Fibroblast of the aortic adventitia (primary cell): ENCODE data around the gene LEMD2. TPM values are rescaled to one million over a fixed set of nuclear protein-coding genes. Genes with fewer than 3 reads are reported as not detected.

ENCODE experiments used
- DNase-seq: peaks from one replicate; pipeline ENCODE4 v3.0.0-alpha.2; 2010; ENCODE audit warnings: low read depth
- H3K4me3 ChIP-seq: 2 replicates; pipeline ENCODE4 v1.5.1; 2011; ENCODE audit warnings: low read depth, mild to moderate bottlenecking, control low read depth, low read length, moderate library complexity
- total RNA-seq: library from RNA; depleted of rRNA; stranded (reverse); fragments of >200 nt; gene quantifications from 2 replicates; pipeline ENCODE4 v1.2.3, GENCODE V29; 2012; ENCODE audit warnings: low replicate concordance
- TF ChIP-seq, protein P1 (sequence below): IDR thresholded peaks from 2 replicates; pipeline ENCODE4 v1.5.1; 2011; ENCODE audit warnings: mild to moderate bottlenecking, low read length, control low read depth, inconsistent platforms; ENCODE audit not compliant: insufficient read depth

Gene LEMD2
- total RNA-seq, 1 donor = 31.2 TPM

DNA sequence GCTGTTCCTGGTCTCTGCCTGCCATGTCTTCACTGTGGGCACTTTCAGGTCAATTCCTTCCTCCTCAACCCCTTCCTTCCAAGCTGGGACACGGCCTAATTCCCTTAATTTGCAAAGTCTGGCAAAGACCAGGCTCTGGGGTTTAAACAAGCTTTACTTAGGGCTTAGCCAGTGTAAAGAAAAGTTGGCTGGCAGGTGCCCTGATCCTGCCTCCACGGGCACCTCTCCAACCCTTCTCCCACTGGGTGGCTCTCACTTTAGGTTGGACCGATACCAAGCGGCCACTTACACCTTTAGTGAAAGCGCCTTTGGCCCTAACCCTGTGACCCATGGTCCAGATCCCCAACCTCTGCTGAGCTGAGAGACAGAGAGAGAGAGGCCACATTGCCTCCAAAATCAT, 28.6 kb upstream of the LEMD2 start:
- TF ChIP-seq, protein P1, sequence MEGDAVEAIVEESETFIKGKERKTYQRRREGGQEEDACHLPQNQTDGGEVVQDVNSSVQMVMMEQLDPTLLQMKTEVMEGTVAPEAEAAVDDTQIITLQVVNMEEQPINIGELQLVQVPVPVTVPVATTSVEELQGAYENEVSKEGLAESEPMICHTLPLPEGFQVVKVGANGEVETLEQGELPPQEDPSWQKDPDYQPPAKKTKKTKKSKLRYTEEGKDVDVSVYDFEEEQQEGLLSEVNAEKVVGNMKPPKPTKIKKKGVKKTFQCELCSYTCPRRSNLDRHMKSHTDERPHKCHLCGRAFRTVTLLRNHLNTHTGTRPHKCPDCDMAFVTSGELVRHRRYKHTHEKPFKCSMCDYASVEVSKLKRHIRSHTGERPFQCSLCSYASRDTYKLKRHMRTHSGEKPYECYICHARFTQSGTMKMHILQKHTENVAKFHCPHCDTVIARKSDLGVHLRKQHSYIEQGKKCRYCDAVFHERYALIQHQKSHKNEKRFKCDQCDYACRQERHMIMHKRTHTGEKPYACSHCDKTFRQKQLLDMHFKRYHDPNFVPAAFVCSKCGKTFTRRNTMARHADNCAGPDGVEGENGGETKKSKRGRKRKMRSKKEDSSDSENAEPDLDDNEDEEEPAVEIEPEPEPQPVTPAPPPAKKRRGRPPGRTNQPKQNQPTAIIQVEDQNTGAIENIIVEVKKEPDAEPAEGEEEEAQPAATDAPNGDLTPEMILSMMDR = no peak
- no peak overlapping the region for H3K4me3 ChIP-seq
- DNase-seq = no peak

DNA sequence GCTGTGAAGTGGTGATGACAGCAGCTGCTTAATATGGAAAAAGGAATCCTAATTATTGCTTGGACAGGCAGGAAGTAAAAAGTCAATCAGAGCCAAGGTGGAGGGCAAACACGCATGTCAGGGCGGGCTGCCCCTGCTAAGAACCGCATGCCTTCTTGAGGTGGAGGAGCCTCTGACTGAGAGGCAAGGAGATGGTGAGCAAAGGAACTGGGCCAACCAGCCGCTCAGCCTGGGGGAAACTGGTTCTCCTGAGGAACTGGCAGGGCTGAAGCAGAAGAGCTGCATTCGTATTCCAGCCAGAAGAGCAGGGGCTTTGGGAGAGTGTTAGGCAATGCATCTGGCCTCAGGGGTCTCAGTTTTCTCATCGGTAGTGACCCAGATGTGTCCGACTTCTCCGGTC, 28.0 kb upstream of the LEMD2 start:
- TF ChIP-seq, protein P1 = no peak
- no peak overlapping the region for H3K4me3 ChIP-seq
- no peak for DNase-seq

DNA sequence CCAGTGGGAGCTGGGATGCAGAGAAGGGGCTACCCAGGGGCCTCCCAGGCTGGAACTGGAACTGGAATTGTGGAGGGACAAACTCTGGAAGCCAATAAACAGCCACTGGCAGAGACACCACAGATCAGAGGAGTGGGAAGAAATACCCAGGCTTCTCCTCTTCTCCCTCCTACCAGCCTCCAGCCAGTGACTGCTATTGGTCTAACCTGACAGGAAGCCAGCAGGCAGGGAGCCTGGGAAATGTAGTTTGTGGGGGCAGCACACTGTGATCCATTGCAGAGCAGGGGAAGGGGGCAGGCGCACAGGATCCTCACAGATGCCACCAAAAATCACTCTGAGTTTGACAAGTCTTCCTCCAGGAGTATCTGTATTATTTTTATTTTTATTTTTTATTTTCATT, 26.9 kb upstream of the LEMD2 start:
- no peak overlapping the region for H3K4me3 ChIP-seq
- TF ChIP-seq, protein P1 = no peak
- DNase-seq = no peak

DNA sequence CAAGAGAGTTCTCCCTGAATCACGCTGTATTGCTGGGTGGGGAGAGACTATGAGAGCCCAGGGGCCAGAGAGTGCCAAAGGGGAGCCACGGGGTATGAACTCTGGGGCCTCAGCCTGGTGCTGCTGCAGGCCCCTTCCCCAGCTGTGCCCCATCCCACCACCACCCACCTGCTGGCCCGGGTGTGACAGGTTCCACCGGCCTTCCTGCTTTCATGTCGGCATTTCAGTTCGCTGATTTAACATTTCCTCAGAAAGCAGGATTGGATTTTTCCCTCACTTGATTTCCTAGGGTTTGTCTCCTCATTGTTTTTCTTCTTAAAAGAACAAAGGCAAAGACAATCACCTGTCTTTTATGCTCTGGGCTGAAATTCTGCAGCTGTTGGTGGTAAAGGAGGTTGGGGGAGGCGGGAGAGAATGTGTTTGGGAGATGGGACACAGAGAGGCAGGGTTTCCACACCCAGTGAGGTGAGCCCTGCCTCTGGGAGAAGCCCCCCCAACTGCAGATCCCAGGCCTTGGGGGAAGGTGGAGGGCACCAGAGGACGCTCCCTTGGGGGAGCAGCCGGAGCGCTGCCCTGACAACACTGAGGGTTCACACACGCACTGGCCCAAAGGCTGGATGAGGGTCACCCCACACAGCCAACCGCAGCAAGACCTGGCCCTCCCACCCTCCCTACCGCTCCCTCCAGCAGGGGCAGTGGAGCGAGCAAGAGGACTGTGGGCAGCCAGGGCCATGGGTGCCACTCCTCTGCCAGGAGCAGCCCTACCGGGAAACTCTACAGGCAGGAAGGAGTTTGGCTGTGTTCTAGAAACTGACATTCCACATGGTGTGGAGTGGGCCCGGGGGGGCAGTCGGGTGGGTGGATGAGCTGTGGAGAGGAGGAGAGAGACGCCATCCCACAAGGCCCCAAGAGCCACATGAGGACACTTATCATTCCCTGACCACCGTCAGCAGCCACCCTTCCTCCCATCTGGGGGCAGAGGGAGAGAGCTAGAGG, 25.4 kb upstream of the LEMD2 start:
- no peak overlapping the region for H3K4me3 ChIP-seq
- TF ChIP-seq, protein P1 = no peak
- no peak for DNase-seq

DNA sequence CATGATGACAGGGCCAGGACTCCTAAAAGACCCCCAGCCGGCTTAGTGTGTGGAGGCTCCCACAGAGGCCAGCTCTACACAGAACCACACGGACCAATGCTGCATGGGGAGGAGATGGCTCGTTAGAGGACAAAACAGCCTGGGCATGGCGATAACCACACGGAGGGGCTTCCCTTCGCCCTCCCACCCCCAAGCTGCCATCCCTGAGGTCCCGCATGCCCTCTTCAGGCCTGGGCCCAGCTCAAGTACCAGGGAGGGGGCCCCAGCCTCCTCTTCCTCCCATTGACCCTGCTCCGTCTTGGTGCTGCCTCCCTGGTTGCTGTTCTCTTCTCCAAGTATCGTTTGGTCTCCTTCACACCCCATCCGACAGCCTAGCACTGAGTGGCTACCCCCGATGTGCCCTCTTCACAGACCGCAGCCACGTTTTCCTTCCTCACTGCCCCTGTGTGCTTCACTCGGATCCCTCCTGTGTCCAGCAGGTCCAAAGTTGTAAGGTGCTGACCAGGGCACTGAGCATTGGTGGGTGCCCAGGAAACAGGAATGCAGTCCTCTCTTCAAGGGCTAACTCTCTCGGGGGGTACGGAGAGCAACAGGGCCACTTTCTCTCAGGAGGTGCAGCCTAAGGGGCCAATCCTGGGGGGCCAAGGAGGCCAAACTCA, 24.4 kb upstream of the LEMD2 start:
- TF ChIP-seq, protein P1 = no peak
- DNase-seq = no peak
- H3K4me3 ChIP-seq = no peak overlapping the region

DNA sequence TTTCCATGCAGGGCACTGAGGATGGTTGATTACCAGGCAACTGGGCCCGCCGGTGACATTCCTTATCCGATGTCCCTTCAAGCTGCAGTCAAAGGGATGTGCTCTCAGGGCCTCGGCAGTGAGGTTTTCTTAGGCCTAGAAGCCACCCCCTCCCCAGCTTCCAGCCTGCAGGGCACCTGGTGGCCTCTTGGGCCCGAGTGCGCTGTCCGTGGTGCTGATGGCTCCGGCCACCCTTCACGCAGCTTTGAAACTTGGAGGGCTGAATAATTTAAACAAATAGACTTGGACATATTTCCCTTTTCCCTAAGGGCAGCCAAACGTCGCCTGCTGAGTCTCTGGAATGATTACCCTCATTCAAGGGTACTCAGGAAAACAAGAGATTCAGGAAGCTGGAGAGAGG, 23.7 kb upstream of the LEMD2 start:
- TF ChIP-seq, protein P1 = peak; percentile 77
- H3K4me3 ChIP-seq = no peak overlapping the region
- DNase-seq = peak; percentile 57
